Measurements from ENCODE around the gene PAXIP1.

The PAXIP1 gene

GRCh38 chr7:154910977-154911376 is 91.9 kb downstream of the PAXIP1 start:
- DNase-seq = no peak

DNA sequence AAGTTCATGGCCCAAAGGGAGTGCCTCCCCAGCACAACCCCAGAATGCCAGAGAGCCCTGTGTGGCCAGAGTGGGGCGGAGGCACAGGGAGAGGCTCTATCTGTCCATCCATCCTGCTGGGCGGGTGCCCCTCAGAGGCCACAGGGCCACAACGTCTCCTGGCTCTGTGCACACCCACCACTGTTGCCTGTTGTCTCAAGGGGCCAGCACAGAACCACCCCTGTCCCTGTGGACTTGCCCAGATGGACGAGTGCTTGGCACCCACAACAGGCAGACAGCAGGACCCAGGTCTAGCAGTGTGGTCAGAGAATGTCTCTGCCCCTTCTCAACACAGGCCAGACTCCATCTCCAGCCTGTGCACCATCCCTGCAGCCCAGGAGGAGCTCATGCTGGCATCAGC is 92.8 kb downstream of the PAXIP1 start:
- DNase-seq = no peak

- no peak for DNase-seq
Measured at GRCh38 chr7:154909241-154910105, 93.5 kb downstream of the PAXIP1 start.

- no peak for DNase-seq
Measured at GRCh38 chr7:154907651-154908620, 95.0 kb downstream of the PAXIP1 start.

- DNase-seq = no peak
Measured at GRCh38 chr7:154906736-154907355, 96.1 kb downstream of the PAXIP1 start.

DNA sequence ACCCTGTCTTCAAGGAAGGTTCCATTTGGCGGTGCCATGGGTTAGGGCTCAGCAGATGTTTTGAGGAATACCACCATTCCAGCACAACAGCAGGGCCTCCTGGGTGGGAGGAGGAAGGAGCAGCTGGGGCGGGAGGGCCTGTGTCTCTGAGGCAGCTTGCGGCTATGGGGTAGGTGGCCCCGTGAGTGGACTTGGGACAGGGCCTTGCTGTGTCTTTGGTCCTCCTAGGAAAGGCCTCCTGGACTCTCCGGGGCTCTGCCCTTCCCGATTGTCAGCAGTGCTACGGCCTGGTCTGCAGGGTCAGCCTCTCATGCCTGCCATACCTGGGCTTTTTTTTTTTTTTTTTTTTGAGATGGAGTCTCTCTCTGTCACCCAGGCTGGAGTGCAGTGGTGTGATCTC is 96.7 kb downstream of the PAXIP1 start:
- no peak for DNase-seq

GRCh38 chr7:154905615-154906014 is 97.3 kb downstream of the PAXIP1 start:
- no peak for DNase-seq

- no peak for DNase-seq
Measured at GRCh38 chr7:154905146-154905545, 97.8 kb downstream of the PAXIP1 start.

- DNase-seq = no peak
Measured at GRCh38 chr7:154903083-154903731, 99.7 kb downstream of the PAXIP1 start.

- no peak for DNase-seq
Measured at GRCh38 chr7:154902600-154903082, 100.3 kb downstream of the PAXIP1 start.

GRCh38 chr7:154899862-154900261 is 103.1 kb downstream of the PAXIP1 start:
- no peak for DNase-seq

DNA sequence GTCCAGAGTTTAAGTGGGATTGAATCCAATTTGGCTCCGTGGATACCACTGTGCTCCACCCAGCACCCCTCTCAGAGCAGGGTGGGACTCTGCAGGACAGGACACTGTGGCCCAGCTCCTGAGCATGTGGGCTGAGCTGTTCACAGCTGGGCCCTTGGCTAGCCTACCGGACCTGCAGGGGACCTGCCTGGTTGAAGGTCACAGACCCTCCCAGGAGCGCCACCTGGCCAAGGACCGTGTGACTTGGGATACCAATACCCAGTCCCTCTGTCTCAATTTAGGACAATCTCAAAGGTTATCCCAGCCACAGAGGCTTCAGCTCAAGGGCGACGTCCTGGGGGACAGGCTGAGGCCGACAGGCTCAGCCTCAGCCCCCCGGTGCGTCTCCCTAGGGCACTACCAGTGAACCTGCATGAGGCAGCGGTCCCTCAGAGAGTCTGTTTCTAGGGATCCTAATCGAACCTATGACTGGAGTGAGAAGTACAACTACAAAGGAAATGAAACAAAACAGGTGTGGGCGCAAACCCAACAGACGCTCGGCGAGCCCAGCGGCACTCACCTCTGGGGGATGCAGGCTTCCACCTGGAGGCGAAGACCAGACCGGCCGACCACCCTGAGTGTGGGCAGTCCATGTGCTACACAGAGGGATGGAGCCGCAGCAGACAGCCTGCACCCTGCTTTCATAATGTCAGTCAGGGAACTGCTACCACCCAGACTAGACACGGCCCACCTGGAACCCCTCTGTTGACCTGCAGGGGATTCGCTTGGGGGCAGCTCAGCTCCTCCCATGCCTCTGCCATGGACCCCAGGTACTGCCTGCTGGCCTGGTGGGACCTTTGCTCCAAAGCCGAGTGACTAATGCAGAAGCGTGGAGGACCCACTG is 103.7 kb downstream of the PAXIP1 start:
- no peak for DNase-seq

- no peak for DNase-seq
Measured at GRCh38 chr7:154896076-154896475, 106.8 kb downstream of the PAXIP1 start.
